Ishikawa (cell line): ENCODE results near the gene CAMK1.

Source experiments
- CEBPB ChIP-seq: IDR thresholded peaks from 2 replicates; pipeline ENCODE4 v1.6.1; 2012
- CREB1 ChIP-seq: IDR thresholded peaks from 2 replicates; pipeline ENCODE4 v1.6.1; 2012; ENCODE audit warnings: low read depth
- EGR1 ChIP-seq: IDR thresholded peaks from 2 replicates; pipeline ENCODE4 v1.6.1; 2012
- EP300 ChIP-seq: IDR thresholded peaks from 2 replicates; pipeline ENCODE4 v1.6.1; 2012; ENCODE audit warnings: borderline replicate concordance
- FOXM1 ChIP-seq: IDR thresholded peaks from 2 replicates; pipeline ENCODE4 v1.6.1; 2012; ENCODE audit warnings: low read depth, borderline replicate concordance
- NFIC ChIP-seq: IDR thresholded peaks from 2 replicates; pipeline ENCODE4 v1.6.1; 2012
- RAD21 ChIP-seq: IDR thresholded peaks from 2 replicates; pipeline ENCODE4 v1.6.1; 2012; ENCODE audit warnings: low read depth
- REST ChIP-seq: IDR thresholded peaks from 2 replicates; pipeline ENCODE4 v1.6.1; 2012; ENCODE audit warnings: low read depth, mild to moderate bottlenecking
- TAF1 ChIP-seq: IDR thresholded peaks from 2 replicates; pipeline ENCODE4 v1.6.1; 2012; ENCODE audit warnings: low read depth, mild to moderate bottlenecking
- TCF12 ChIP-seq: IDR thresholded peaks from 2 replicates; pipeline ENCODE4 v1.6.1; 2012; ENCODE audit warnings: low read depth
- TEAD4 ChIP-seq: IDR thresholded peaks from 2 replicates; pipeline ENCODE4 v1.6.1; 2012
- USF1 ChIP-seq: IDR thresholded peaks from 2 replicates; pipeline ENCODE4 v1.6.1; 2012
- YY1 ChIP-seq: IDR thresholded peaks from 2 replicates; pipeline ENCODE4 v1.6.1; 2012; ENCODE audit warnings: low read depth
- ZBTB7A ChIP-seq: IDR thresholded peaks from 2 replicates; pipeline ENCODE4 v1.6.1; 2012; ENCODE audit warnings: low read depth

GRCh38 chr3:9792405-9793160 is 22.8 kb upstream of the CAMK1 start, which contains the start of the genes ARPC4 and TADA3:
- TF ChIP-seq RAD21 (no peak), TAF1 (peak; percentile 66), CEBPB (no peak), ZBTB7A (no peak; the same call in 1 of the 2 replicates), EGR1 (peak; percentile 79), TEAD4 (no peak), FOXM1 (no peak; the same call in 1 of the 2 replicates), REST (no peak), EP300 (peak; percentile 59; the same call in 1 of the 2 replicates), TCF12 (no peak), CREB1 (peak; percentile 25; the same call in 1 of the 2 replicates), YY1 (0 out of 2 replicates have a peak, but pooled peaks have one; percentile 14), NFIC (no peak), USF1 (no peak)
